HepG2 (cell line): ENCODE data around the gene RNF14. TPM values are rescaled to one million over a fixed set of nuclear protein-coding genes. Genes with fewer than 3 reads are reported as not detected.

ENCODE experiments used
- BRCA1 ChIP-seq: sonication (generic); formaldehyde crosslinking; IDR thresholded peaks from 2 replicates; pipeline ENCODE4 v1.4.0; 2020; ENCODE audit warnings: missing genetic modification reagents
- E2F5 ChIP-seq: sonication (generic); formaldehyde crosslinking; conservative IDR thresholded peaks from 2 replicates; pipeline ENCODE4 v1.4.0; 2020; ENCODE audit warnings: missing genetic modification reagents
- FOSL1 ChIP-seq: sonication (generic); formaldehyde crosslinking; IDR thresholded peaks from 2 replicates; pipeline ENCODE4 v1.9.0; 2021; ENCODE audit warnings: missing genetic modification reagents, borderline replicate concordance
- FOXC1 ChIP-seq: sonication (generic); formaldehyde crosslinking; IDR thresholded peaks from 2 replicates; pipeline ENCODE4 v1.8.0; 2022; ENCODE audit warnings: mild to moderate bottlenecking, missing genetic modification reagents, borderline replicate concordance
- HMG20B ChIP-seq: conservative IDR thresholded peaks from 2 replicates; pipeline ENCODE4 v1.6.1; 2016; ENCODE audit warnings: missing genetic modification reagents, missing compliant biosample characterization
- IRF1 ChIP-seq: sonication (generic); formaldehyde crosslinking; IDR thresholded peaks from 2 replicates; pipeline ENCODE4 v1.4.0; 2020; ENCODE audit warnings: low read depth, mild to moderate bottlenecking, missing genetic modification reagents
- IRX3 ChIP-seq: sonication (generic); formaldehyde crosslinking; IDR thresholded peaks from 2 replicates; pipeline ENCODE4 v1.8.1; 2023; ENCODE audit warnings: mild to moderate bottlenecking, low read depth, missing genetic modification reagents, borderline replicate concordance
- PPARG ChIP-seq: conservative IDR thresholded peaks from 2 replicates; pipeline ENCODE4 v1.6.1; 2016; ENCODE audit warnings: missing biosample characterization, missing genetic modification reagents
- RAD21 ChIP-seq: fragments of 450-650 bp; formaldehyde crosslinking; IDR thresholded peaks from 2 replicates; pipeline ENCODE4 v1.5.0; 2020; ENCODE audit warnings: mild to moderate bottlenecking
- SALL1 ChIP-seq: sonication (generic); formaldehyde crosslinking; IDR thresholded peaks from 2 replicates; pipeline ENCODE4 v1.8.0; 2022; ENCODE audit warnings: mild to moderate bottlenecking, missing genetic modification reagents
- TBX3 ChIP-seq: fragments of 450-650 bp; IDR thresholded peaks from 2 replicates; pipeline ENCODE4 v1.6.1; 2017; ENCODE audit warnings: antibody characterized with exemption, mild to moderate bottlenecking, inconsistent platforms, borderline replicate concordance
- TP53 ChIP-seq: sonication (generic); formaldehyde crosslinking; conservative IDR thresholded peaks from 2 replicates; pipeline ENCODE4 v1.4.0; 2020; ENCODE audit warnings: missing genetic modification reagents
- TRAFD1 ChIP-seq: sonication (generic); formaldehyde crosslinking; IDR thresholded peaks from 2 replicates; pipeline ENCODE4 v1.5.1; 2020; ENCODE audit warnings: missing genetic modification reagents, mild to moderate bottlenecking, borderline replicate concordance
- XRCC5 ChIP-seq: fragments of 200-400 bp; formaldehyde crosslinking; optimal IDR thresholded peaks from 2 replicates; pipeline ENCODE3; 2017; ENCODE audit warnings: mild to moderate bottlenecking, low read length
- ZFP36L2 ChIP-seq: sonication (generic); formaldehyde crosslinking; IDR thresholded peaks from 2 replicates; pipeline ENCODE4 v1.4.0; 2020; ENCODE audit warnings: missing genetic modification reagents
- ZFP82 ChIP-seq: sonication (generic); formaldehyde crosslinking; IDR thresholded peaks from 2 replicates; pipeline ENCODE4 v1.5.1; 2020; ENCODE audit warnings: mild to moderate bottlenecking, missing genetic modification reagents, borderline replicate concordance
- ZMYM2 ChIP-seq: sonication (generic); formaldehyde crosslinking; IDR thresholded peaks from 2 replicates; pipeline ENCODE4 v1.8.0; 2022; ENCODE audit warnings: mild to moderate bottlenecking, missing genetic modification reagents
- ZNF275 ChIP-seq: sonication (generic); formaldehyde crosslinking; IDR thresholded peaks from 2 replicates; pipeline ENCODE4 v1.8.0; 2022; ENCODE audit warnings: missing genetic modification reagents, mild to moderate bottlenecking, inconsistent platforms, borderline replicate concordance
- ZNF513 ChIP-seq: sonication (generic); formaldehyde crosslinking; conservative IDR thresholded peaks from 2 replicates; pipeline ENCODE4 v1.5.0; 2020; ENCODE audit warnings: missing genetic modification reagents
- polyA plus RNA-seq, 8 experiments: library from polyadenylated mRNA; depleted of rRNA in 3 of 8; stranded (reverse) in 7 of 8; unstranded in 1 of 8; fragments of >200 nt; fragmentation: Illumina TruSeq in 4 of 8; extraction: Trizol in 4 of 8; gene quantifications; 2 replicates each; pipeline versions ENCODE4 v1.2.1 to v1.2.3, GENCODE V29; 2011 to 2016; ENCODE audit warnings: low read depth in 4 of 8, missing spikeins in 1 of 8, mixed read lengths in 1 of 8; ENCODE audit not compliant: insufficient read depth in 1 of 8
- total RNA-seq, 5 experiments: library from RNA; depleted of rRNA; stranded (reverse); fragments of >200 nt; fragmentation: Illumina TruSeq; extraction: Trizol; gene quantifications; 2 replicates each; pipeline ENCODE4 v1.2.3, GENCODE V29; 2016; ENCODE audit warnings: low read depth in 1 of 5

The RNF14 gene
- total and polyA plus RNA-seq, 2 of the 13 experiments (the other 11 are each of a cell fraction or from before 2014, with no cell fraction given) = 11.3 to 28.1 TPM

GRCh38 chr5:141960449-141961323 lies 8.2 kb upstream of the RNF14 start (continued):
- TF ChIP-seq TBX3 (no peak), RAD21 (CRISPR knock-in tag) (peak; percentile 79), TP53 (CRISPR knock-in tag) (no peak), FOXC1 (CRISPR knock-in tag) (no peak), ZNF275 (CRISPR knock-in tag) (no peak), ZNF513 (no peak), IRX3 (no peak), FOSL1 (CRISPR knock-in tag) (no peak), ZFP36L2 (CRISPR knock-in tag) (no peak), HMG20B (CRISPR knock-in tag) (no peak), SALL1 (peak; percentile 62; the same call in 1 of the 2 replicates), ZMYM2 (CRISPR knock-in tag) (no peak), BRCA1 (CRISPR knock-in tag) (no peak), ZFP82 (CRISPR knock-in tag) (0 out of 2 replicates have a peak, but pooled peaks have one; percentile 15), PPARG (CRISPR knock-in tag) (0 out of 2 replicates have a peak, but pooled peaks have one; percentile 14), E2F5 (no peak), IRF1 (CRISPR knock-in tag) (no peak), XRCC5 (peak; percentile 81), TRAFD1 (CRISPR knock-in tag) (0 out of 2 replicates have a peak, but pooled peaks have one; percentile 29)
